Measurements from ENCODE around the gene IFFO2.

The IFFO2 gene

GRCh38 chr1:18882486-18882885, 74.0 kb downstream of the IFFO2 start:
- Histone ChIP-seq H3K9me3 (no peaks in the 10 kb centered on the region), H3K27ac (no peak overlapping the region), H3K4me3 (no peak overlapping the region), H3K36me3 (peaks cover 0 to 34% (median 18%) of the 10 kb centered on the region in 3 donors), H3K4me1 (no peaks in the 10 kb centered on the region), H3K27me3 (no peaks in the 10 kb centered on the region)
- no peak for DNase-seq
- intact Hi-C loops (cut with DNase I; ENCODE audit: low total_unique reads): loop anchor here (5.0 kb wide), 1 partner anchor 215 kb away; no protein-coding TSS in a partner anchor
- no peak for TF ChIP-seq CTCF (IDR thresholded peaks at IDR 0.05)

GRCh38 chr1:18881642-18882431, 74.6 kb downstream of the IFFO2 start:
- Histone ChIP-seq H3K4me3 (no peak overlapping the region), H3K4me1 (no peaks in the 10 kb centered on the region), H3K27ac (no peak overlapping the region), H3K36me3 (peaks cover 0 to 35% (median 18%) of the 10 kb centered on the region in 3 donors), H3K9me3 (no peaks in the 10 kb centered on the region), H3K27me3 (no peaks in the 10 kb centered on the region)
- no peak for TF ChIP-seq CTCF (IDR thresholded peaks at IDR 0.05)
- intact Hi-C loops (cut with DNase I; ENCODE audit: low total_unique reads): loop anchor here (5.0 kb wide), 1 partner anchor 215 kb away; no protein-coding TSS in a partner anchor
- DNase-seq: no peak

- Histone ChIP-seq H3K27ac (no peak overlapping the region), H3K4me3 (no peak overlapping the region), H3K9me3 (no peaks in the 10 kb centered on the region), H3K4me1 (no peaks in the 10 kb centered on the region), H3K36me3 (peaks cover 0 to 37% (median 18%) of the 10 kb centered on the region in 3 donors), H3K27me3 (no peaks in the 10 kb centered on the region)
- no peak for TF ChIP-seq CTCF (IDR thresholded peaks at IDR 0.05)
- no peak for DNase-seq
- intact Hi-C loops (cut with DNase I; ENCODE audit: low total_unique reads): loop anchor here (5.0 kb wide), 1 partner anchor 216 kb away; no protein-coding TSS in a partner anchor
Observed at GRCh38 chr1:18881164-18881563, 75.3 kb downstream of the IFFO2 start.

DNA sequence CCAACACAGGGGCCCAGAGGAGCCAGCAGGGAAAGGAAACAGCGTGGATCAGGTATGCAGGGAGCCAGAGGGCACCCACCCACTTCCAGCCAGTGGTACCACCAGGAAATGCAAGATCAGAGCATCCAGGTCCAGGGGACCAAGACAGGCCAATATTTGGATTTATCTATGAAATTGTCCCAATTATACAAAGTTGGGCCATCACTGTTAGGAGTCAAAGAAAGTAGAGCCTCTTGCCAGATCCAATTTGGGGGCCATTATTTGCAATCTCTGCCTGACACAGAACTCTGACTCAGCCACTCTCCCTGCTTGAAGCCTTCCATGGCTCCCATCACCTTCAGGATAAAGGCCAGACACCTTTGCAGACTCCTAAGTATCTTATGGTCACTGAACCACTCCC, 75.9 kb downstream of the IFFO2 start:
- Histone ChIP-seq H3K4me3 (no peak overlapping the region), H3K9me3 (no peaks in the 10 kb centered on the region), H3K36me3 (peaks cover 0 to 37% (median 18%) of the 10 kb centered on the region in 3 donors), H3K4me1 (no peaks in the 10 kb centered on the region), H3K27ac (no peak overlapping the region), H3K27me3 (no peaks in the 10 kb centered on the region)
- no peak for DNase-seq
- intact Hi-C loops (cut with DNase I; ENCODE audit: low total_unique reads): loop anchor here (5.0 kb wide), 1 partner anchor 217 kb away; no protein-coding TSS in a partner anchor
- no peak for TF ChIP-seq CTCF (IDR thresholded peaks at IDR 0.05)

DNA sequence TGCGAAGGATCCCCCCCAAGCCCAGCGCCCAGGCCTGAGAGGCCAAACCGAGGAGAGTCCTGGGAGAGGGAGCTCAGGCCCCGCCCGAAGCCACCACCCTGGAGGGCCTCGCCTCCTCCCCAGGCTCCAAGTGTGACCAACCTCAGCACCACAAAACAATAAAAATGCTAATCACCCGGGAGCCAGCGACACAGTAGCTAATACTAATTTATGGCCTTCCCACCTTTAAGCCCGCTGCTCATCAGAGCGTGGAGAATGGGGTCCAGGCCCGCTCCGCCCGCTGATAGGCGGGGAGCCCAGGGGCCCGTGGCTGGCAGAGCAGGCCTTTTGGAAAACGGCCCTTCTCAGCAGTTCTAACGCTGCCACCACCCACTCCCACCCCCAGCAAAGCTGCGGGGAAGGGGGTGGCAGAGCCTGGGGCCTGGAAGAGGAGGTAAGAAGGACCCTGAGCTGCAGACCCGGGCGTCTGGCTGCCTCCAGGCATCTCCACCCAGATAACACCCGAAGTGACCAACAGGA, 76.6 kb downstream of the IFFO2 start:
- H3K9me3 ChIP-seq: no peaks in the 10 kb centered on the region
- TF ChIP-seq CTCF (IDR thresholded peaks at IDR 0.05): no peak
- no peaks in the 10 kb centered on the region for H3K4me1 ChIP-seq
- no peak overlapping the region for H3K27ac ChIP-seq
- peaks cover 0 to 37% (median 18%) of the 10 kb centered on the region in 3 donors for H3K36me3 ChIP-seq
- intact Hi-C loops (cut with DNase I; ENCODE audit: low total_unique reads): loop anchor here (5.0 to 10.0 kb wide), 2 partner anchors 217 to 285 kb away; no protein-coding TSS in a partner anchor
- no peaks in the 10 kb centered on the region for H3K27me3 ChIP-seq
- H3K4me3 ChIP-seq: no peak overlapping the region
- no peak for DNase-seq
